Parathyroid adenoma (tissue), 2 donors: ENCODE data around the gene IP6K1.

Experiments used
- H2AFZ ChIP-seq: fragments of 300-600 bp; sonication (generic); one replicate; pipeline ENCODE4 v1.7.0; 2017; ENCODE audit warnings: antibody characterized with exemption, mild to moderate bottlenecking
- H3K27ac ChIP-seq: fragments of 300-600 bp; sonication (generic); one replicate; pipeline ENCODE4 v1.7.0; 2017
- H3K27me3 ChIP-seq: fragments of 300-600 bp; sonication (generic); one replicate; pipeline ENCODE4 v1.7.0; 2017; ENCODE audit warnings: low read length; ENCODE audit not compliant: control insufficient read depth, insufficient read depth
- H3K36me3 ChIP-seq: fragments of 300-600 bp; sonication (generic); one replicate; pipeline ENCODE4 v1.7.0; 2017; ENCODE audit warnings: low read length; ENCODE audit not compliant: control insufficient read depth, insufficient read depth
- H3K4me1 ChIP-seq: fragments of 300-600 bp; sonication (generic); one replicate; pipeline ENCODE4 v1.7.0; 2017; ENCODE audit warnings: control low read depth
- H3K4me2 ChIP-seq: fragments of 300-600 bp; sonication (generic); one replicate; pipeline ENCODE4 v1.7.0; 2017; ENCODE audit warnings: low read length
- H3K4me3 ChIP-seq: fragments of 300-600 bp; sonication (generic); one replicate; pipeline ENCODE4 v1.7.0; 2017; ENCODE audit warnings: low read depth, low read length
- H3K79me2 ChIP-seq: fragments of 300-600 bp; sonication (generic); one replicate; pipeline ENCODE4 v1.7.0; 2017; ENCODE audit warnings: control low read depth
- H3K9ac ChIP-seq: fragments of 300-600 bp; sonication (generic); one replicate; pipeline ENCODE4 v1.7.0; 2017; ENCODE audit warnings: mild to moderate bottlenecking
- H3K9me3 ChIP-seq: fragments of 300-600 bp; sonication (generic); one replicate; pipeline ENCODE4 v1.7.0; 2017; ENCODE audit warnings: low read length; ENCODE audit not compliant: control insufficient read depth
- TF ChIP-seq, protein P1 (sequence below): fragments of 300-600 bp; sonication (generic); IDR thresholded peaks from one replicate; pipeline ENCODE4 v1.7.0; 2017; ENCODE audit warnings: antibody characterized with exemption, mild to moderate bottlenecking
- donor health status: primary hyperparathyroidism.

IP6K1 gene

DNA sequence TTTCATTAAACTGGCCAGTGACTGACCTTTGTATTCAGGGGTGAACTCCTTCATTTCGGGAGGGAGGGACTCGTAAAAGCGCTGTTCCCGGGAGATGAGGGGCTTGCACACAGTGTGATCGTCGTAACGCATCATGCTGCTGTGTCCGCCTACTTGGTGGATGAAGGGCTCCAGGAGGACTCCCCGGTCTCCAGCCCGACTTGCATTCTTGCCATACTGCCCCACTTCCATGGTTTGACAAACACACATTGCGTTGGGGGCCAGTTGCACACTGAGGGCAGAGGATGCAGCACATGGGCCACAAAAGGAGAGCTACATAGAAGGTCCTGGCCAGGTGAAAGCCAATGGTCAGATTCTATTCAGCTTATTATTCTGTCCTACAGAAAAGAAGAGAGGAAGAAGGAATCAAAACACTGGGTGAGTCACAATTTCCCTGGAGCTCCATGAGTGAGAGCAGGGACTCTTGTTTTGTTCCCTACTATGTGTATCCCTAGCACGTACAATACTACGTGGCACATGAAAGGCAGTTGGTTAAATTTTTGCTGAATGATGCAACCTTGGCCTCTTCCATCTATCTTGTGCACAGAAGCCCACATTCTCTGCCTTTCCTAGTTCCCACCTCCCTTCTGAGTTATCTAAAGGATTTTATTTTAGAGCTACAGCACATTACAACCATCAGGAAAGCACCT, 38.4 kb downstream of the IP6K1 start:
- Histone ChIP-seq H3K27me3 (no peaks in the 10 kb centered on the region), H3K9ac (no peak overlapping the region), H3K79me2 (peaks cover 40% of the 10 kb centered on the region), H3K36me3 (no peaks in the 10 kb centered on the region), H3K4me1 (no peaks in the 10 kb centered on the region), H3K4me2 (no peak overlapping the region), H3K27ac (no peak overlapping the region), H2AFZ (no peak overlapping the region), H3K9me3 (no peaks in the 10 kb centered on the region), H3K4me3 (no peak overlapping the region)
- TF ChIP-seq, protein P1, sequence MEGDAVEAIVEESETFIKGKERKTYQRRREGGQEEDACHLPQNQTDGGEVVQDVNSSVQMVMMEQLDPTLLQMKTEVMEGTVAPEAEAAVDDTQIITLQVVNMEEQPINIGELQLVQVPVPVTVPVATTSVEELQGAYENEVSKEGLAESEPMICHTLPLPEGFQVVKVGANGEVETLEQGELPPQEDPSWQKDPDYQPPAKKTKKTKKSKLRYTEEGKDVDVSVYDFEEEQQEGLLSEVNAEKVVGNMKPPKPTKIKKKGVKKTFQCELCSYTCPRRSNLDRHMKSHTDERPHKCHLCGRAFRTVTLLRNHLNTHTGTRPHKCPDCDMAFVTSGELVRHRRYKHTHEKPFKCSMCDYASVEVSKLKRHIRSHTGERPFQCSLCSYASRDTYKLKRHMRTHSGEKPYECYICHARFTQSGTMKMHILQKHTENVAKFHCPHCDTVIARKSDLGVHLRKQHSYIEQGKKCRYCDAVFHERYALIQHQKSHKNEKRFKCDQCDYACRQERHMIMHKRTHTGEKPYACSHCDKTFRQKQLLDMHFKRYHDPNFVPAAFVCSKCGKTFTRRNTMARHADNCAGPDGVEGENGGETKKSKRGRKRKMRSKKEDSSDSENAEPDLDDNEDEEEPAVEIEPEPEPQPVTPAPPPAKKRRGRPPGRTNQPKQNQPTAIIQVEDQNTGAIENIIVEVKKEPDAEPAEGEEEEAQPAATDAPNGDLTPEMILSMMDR = no peak

DNA sequence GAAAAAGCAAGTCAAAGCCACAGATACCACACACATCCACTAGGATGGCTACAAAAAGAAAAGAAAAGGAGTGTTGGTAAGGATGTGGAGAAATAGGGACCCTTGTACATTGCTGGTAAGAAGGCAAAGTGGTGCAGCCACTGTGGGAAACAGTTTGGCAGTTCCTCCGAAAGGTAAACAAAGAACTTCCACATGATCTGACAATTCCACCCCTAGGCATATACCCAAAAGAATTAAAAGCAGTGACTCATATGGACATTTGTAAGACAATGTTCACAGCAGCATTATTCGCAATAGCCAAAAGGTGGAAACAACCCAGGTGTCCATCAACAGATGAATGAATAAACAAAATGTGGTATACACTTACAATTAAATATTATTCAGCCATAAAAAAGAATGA, 40.4 kb downstream of the IP6K1 start:
- no peaks in the 10 kb centered on the region for H3K4me1 ChIP-seq
- H3K9ac ChIP-seq = no peak overlapping the region
- no peak overlapping the region for H3K4me2 ChIP-seq
- H3K36me3 ChIP-seq = no peaks in the 10 kb centered on the region
- TF ChIP-seq, protein P1 = no peak
- no peaks in the 10 kb centered on the region for H3K9me3 ChIP-seq
- H3K27ac ChIP-seq = no peak overlapping the region
- H3K27me3 ChIP-seq = no peaks in the 10 kb centered on the region
- peaks cover 41% of the 10 kb centered on the region for H3K79me2 ChIP-seq
- no peak overlapping the region for H3K4me3 ChIP-seq
- no peak overlapping the region for H2AFZ ChIP-seq

- Histone ChIP-seq H3K9me3 (no peaks in the 10 kb centered on the region), H3K4me2 (no peak overlapping the region), H3K4me3 (no peak overlapping the region), H3K79me2 (peaks cover 34% of the 10 kb centered on the region), H2AFZ (no peak overlapping the region), H3K36me3 (no peaks in the 10 kb centered on the region), H3K9ac (no peak overlapping the region), H3K27me3 (no peaks in the 10 kb centered on the region), H3K4me1 (no peaks in the 10 kb centered on the region), H3K27ac (no peak overlapping the region)
- TF ChIP-seq, protein P1 = no peak
These were observed 45.9 kb downstream of the IP6K1 start for GRCh38 chr3:49740427-49740826.

GRCh38 chr3:49738067-49738713, 48.2 kb downstream of the IP6K1 start:
- Histone ChIP-seq H3K4me3 (no peak overlapping the region), H3K4me2 (no peak overlapping the region), H3K4me1 (no peaks in the 10 kb centered on the region), H3K27me3 (no peaks in the 10 kb centered on the region), H3K79me2 (peaks cover 24% of the 10 kb centered on the region), H3K36me3 (no peaks in the 10 kb centered on the region), H2AFZ (no peak overlapping the region), H3K9me3 (no peaks in the 10 kb centered on the region), H3K9ac (no peak overlapping the region), H3K27ac (no peak overlapping the region)
- TF ChIP-seq, protein P1 = no peak

DNA sequence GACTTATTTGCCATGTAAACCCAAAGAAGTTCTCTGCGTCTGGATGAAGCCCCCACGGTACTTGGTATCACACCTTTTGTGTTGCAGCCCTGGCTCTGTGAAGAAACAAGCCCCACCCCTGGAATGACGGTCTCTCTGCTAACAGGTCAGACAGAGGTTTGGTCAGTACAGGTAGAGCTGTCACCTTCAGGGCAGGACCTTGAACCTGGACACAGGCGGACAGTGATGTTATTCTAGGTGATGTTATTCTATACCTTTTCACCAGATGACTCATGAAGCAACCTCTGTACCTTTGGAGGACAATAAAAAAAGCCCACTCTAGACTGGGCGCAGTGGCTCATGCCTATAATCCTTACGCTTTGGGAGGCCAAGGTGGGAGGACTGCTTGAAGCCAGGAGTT, 51.6 kb downstream of the IP6K1 start:
- H3K4me2 ChIP-seq = no peak overlapping the region
- no peak overlapping the region for H2AFZ ChIP-seq
- no peak overlapping the region for H3K27ac ChIP-seq
- TF ChIP-seq, protein P1 = no peak
- H3K9ac ChIP-seq = no peak overlapping the region
- H3K4me3 ChIP-seq = no peak overlapping the region
- H3K79me2 ChIP-seq = peaks cover 16% of the 10 kb centered on the region
- no peaks in the 10 kb centered on the region for H3K27me3 ChIP-seq
- no peaks in the 10 kb centered on the region for H3K9me3 ChIP-seq
- no peaks in the 10 kb centered on the region for H3K4me1 ChIP-seq
- H3K36me3 ChIP-seq = no peaks in the 10 kb centered on the region
